WTC11 (cell line): ENCODE measurements around the gene MAPT.

Experiments
- AFF4 ChIP-seq: sonication (generic); formaldehyde crosslinking; IDR thresholded peaks from 2 replicates; pipeline ENCODE4 v1.8.1; 2023; ENCODE audit warnings: mild to moderate bottlenecking, missing genetic modification reagents, borderline replicate concordance
- CTCF ChIP-seq: fragments of 200-600 bp; IDR thresholded peaks from 2 replicates; pipeline ENCODE4 v1.8.0; 2022; ENCODE audit warnings: antibody characterized with exemption
- HMGXB4 ChIP-seq: sonication (generic); formaldehyde crosslinking; IDR thresholded peaks from 2 replicates; pipeline ENCODE4 v1.8.1; 2023; ENCODE audit warnings: mild to moderate bottlenecking, moderate library complexity, missing genetic modification reagents
- JUN ChIP-seq: sonication (generic); formaldehyde crosslinking; IDR thresholded peaks from 2 replicates; pipeline ENCODE4 v1.8.0; 2023; ENCODE audit warnings: mild to moderate bottlenecking, missing genetic modification reagents
- KAT7 ChIP-seq: sonication (generic); formaldehyde crosslinking; IDR thresholded peaks from 2 replicates; pipeline ENCODE4 v1.8.1; 2023; ENCODE audit warnings: missing genetic modification reagents, mild to moderate bottlenecking, borderline replicate concordance
- MYBL2 ChIP-seq: sonication (generic); formaldehyde crosslinking; IDR thresholded peaks from 2 replicates; pipeline ENCODE4 v1.8.1; 2023; ENCODE audit warnings: mild to moderate bottlenecking, moderate library complexity, missing genetic modification reagents
- NFE2L1 ChIP-seq: sonication (generic); formaldehyde crosslinking; IDR thresholded peaks from 2 replicates; pipeline ENCODE4 v1.8.1; 2023; ENCODE audit warnings: missing genetic modification reagents
- NR3C1 ChIP-seq: sonication (generic); formaldehyde crosslinking; conservative IDR thresholded peaks from 2 replicates; pipeline ENCODE4 v1.8.1; 2023; ENCODE audit warnings: low read depth, mild to moderate bottlenecking, missing genetic modification reagents
- SMAD3 ChIP-seq: sonication (generic); formaldehyde crosslinking; IDR thresholded peaks from 2 replicates; pipeline ENCODE4 v1.8.0; 2022; ENCODE audit warnings: missing genetic modification reagents, mild to moderate bottlenecking, borderline replicate concordance
- SP1 ChIP-seq: sonication (generic); formaldehyde crosslinking; conservative IDR thresholded peaks from 2 replicates; pipeline ENCODE4 v1.8.1; 2022; ENCODE audit warnings: missing genetic modification reagents
- ZMAT4 ChIP-seq: fragments of 250-450 bp; sonication (Bioruptor Pico); IDR thresholded peaks from 2 replicates; pipeline ENCODE4 v1.9.0; 2021; ENCODE audit warnings: mild to moderate bottlenecking
- TF ChIP-seq, protein P1 (sequence below): sonication (generic); formaldehyde crosslinking; IDR thresholded peaks from 2 replicates; pipeline ENCODE4 v1.8.0; 2022; ENCODE audit warnings: mild to moderate bottlenecking, missing genetic modification reagents
- TF ChIP-seq, protein P2 (sequence below): sonication (generic); formaldehyde crosslinking; IDR thresholded peaks from 2 replicates; pipeline ENCODE4 v1.8.0; 2022; ENCODE audit warnings: mild to moderate bottlenecking, missing genetic modification reagents

DNA sequence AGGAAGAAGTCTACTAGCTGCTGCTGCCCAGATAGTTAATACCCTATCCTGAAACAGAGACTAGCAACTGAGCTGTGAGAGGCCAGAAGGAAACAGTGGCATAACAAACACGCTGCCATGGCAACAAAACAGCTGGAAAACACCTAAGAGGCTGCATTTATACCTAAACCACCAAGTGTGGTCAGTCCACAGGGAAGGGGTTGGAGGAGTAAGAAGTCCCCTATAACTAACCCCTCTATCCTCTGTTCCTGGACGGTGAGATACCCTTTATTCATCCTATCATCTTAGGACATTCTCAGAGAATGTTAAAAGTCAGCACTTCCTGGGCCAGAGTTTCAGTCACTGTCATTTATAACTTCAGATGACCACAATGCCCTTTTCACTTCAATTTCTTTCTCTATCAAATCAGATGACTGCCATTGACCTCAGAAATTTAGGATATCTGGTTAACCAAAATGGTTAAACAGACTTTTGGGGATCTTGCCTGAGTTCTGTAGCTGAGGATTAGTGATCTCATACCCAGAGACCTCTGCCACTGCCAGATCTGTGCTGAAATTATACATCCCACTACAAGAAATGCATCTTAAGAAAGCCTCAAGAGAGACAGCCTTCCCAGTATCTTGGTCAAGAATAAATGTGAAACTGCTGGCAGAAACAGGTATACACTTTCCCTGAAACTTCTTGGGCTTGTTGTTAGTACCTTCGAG, 140.9 kb downstream of the MAPT start:
- no peak for TF ChIP-seq NFE2L1 (CRISPR knock-in tag)
- TF ChIP-seq, protein P1, sequence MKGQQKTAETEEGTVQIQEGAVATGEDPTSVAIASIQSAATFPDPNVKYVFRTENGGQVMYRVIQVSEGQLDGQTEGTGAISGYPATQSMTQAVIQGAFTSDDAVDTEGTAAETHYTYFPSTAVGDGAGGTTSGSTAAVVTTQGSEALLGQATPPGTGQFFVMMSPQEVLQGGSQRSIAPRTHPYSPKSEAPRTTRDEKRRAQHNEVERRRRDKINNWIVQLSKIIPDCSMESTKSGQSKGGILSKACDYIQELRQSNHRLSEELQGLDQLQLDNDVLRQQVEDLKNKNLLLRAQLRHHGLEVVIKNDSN (CRISPR knock-in tag), result no peak
- TF ChIP-seq CTCF, result no peak
- TF ChIP-seq ZMAT4 (CRISPR knock-in tag), result no peak
- TF ChIP-seq, protein P2, sequence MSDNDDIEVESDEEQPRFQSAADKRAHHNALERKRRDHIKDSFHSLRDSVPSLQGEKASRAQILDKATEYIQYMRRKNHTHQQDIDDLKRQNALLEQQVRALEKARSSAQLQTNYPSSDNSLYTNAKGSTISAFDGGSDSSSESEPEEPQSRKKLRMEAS, result no peak
- TF ChIP-seq MYBL2 (CRISPR knock-in tag), result no peak
- TF ChIP-seq SMAD3, result no peak
- no peak for TF ChIP-seq JUN (CRISPR knock-in tag)
- no peak for TF ChIP-seq HMGXB4 (CRISPR knock-in tag)
- TF ChIP-seq SP1 (CRISPR knock-in tag), result no peak
- no peak for TF ChIP-seq KAT7
- no peak for TF ChIP-seq AFF4
- TF ChIP-seq NR3C1, result no peak
